ENCODE data around the gene SMAD5. TPM values are rescaled to one million over a fixed set of nuclear protein-coding genes. Genes with fewer than 3 reads are reported as not detected.

Gene SMAD5
- total and polyA plus RNA-seq, 2 experiments from 2014 or later, result 37.5 to 56.6 TPM

DNA sequence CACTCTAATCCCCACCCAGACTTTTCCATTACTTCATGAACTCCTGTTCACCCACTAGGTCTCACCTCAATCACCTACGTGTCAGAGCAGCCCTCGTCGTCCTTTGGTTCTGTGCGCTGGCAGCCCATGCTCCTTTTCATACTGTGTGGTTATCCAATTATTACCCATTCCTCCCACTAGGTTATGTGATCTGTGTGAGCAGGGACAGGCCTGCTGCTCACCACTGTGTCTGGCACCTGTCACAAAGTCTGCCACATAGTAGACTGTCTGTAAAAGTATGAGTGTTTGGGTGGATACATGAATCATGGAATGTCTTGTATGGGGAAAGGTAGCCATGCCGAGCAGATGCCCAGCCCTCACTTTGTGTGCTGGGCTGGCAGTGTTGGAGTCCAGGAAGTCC lies 12.1 kb upstream of the SMAD5 start (continued):
- no peak for TF ChIP-seq CREB1 (CRISPR knock-in tag; IDR thresholded peaks at IDR 0.05; ENCODE audit: low read depth)

DNA sequence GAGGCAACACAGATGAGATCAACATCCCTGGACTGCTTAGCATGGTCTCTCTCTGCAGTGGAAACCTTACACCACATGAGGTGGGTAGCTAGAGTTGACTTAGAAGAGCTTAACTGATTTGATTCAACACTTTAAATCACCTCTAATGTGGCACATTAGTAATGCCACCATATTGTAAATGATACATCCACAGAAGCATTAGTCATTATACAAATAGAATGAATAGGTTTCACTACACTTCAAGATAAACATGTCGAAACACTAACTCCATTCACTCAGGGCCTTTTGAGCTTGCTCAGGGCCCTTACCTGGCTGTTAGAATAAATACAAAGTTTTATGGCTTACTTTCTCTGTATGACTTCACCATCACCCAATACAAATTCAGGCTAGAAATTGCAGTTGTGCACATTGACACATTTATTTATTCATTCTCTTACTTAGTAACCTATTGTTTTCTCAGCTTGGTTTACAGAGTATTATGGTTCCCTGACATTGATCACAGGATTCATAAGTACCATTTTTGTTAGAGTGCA lies 9.3 kb upstream of the SMAD5 start:
- Mint-ChIP-seq H3K27me3 (ENCODE audit: insufficient read depth, low read depth, poor library complexity) (no peaks in the 10 kb centered on the region), H3K27ac (no peak overlapping the region), H3K4me1 (no peaks in the 10 kb centered on the region), H3K36me3 (ENCODE audit: low read depth) (no peaks in the 10 kb centered on the region), H3K4me3 (no peak overlapping the region), H3K9me3 (no peaks in the 10 kb centered on the region)
- ATAC-seq, result no peak
- H3K9me2 ChIP-seq (ENCODE audit: insufficient read depth), result no peaks in the 10 kb centered on the region
- TF ChIP-seq EZH2phosphoT487 (IDR thresholded peaks at IDR 0.05; ENCODE audit: unreplicated experiment) (no peak), NANOG (IDR thresholded peaks at IDR 0.05; ENCODE audit: borderline replicate concordance) (no peak)
- H3K4me3 ChIP-seq, result no peak overlapping the region
- DNase-seq (ENCODE audit: low spot score), result no peak
- H3K27me3 ChIP-seq (ENCODE audit: insufficient read depth), result no peaks in the 10 kb centered on the region
- no peaks in the 10 kb centered on the region for H3K79me2 ChIP-seq (replicated peaks; ENCODE audit: insufficient read depth)
- H3K27ac ChIP-seq (ENCODE audit: low read depth), result no peak overlapping the region
- H3K4me2 ChIP-seq, result no peak overlapping the region
- no peak overlapping the region for H2AFZ ChIP-seq
- H3K36me3 ChIP-seq (ENCODE audit: insufficient read depth), result no peaks in the 10 kb centered on the region
- H3F3A ChIP-seq (replicated peaks; ENCODE audit: low read depth), result no peaks in the 10 kb centered on the region
- no peaks in the 10 kb centered on the region for H3K4me1 ChIP-seq (ENCODE audit: insufficient read depth)
- H4K20me1 ChIP-seq (replicated peaks; ENCODE audit: insufficient read depth), result no peaks in the 10 kb centered on the region

DNA sequence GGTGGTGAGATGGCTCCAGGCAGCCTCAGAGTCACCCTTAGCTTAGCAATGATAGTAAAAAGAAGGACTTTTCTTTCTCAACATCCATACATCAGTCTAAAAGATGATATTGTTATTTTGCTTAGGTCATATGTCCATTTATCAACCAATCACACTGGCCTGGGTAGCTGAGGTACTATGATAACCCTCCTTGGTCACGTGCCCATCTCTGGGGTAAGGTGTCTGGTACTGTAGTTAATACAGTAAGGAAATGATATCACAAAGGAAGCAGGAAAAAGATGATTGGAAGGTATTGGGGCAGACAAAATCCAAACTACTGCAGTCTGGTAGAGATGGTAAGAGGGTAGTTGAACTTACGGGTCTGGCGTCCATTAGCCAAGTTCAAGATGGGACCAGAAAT lies 5.1 kb upstream of the SMAD5 start:
- Histone ChIP-seq H3K79me2 (replicated peaks; ENCODE audit: insufficient read depth) (no peaks in the 10 kb centered on the region), H3K27me3 (ENCODE audit: insufficient read depth) (0 out of 2 replicates have a peak, but pooled peaks cover 6% of the 10 kb centered on the region), H3K4me1 (ENCODE audit: insufficient read depth) (peaks cover 9% of the 10 kb centered on the region; the same call in 1 of the 2 replicates), H4K20me1 (replicated peaks; ENCODE audit: insufficient read depth) (no peaks in the 10 kb centered on the region), H3K36me3 (ENCODE audit: insufficient read depth) (no peaks in the 10 kb centered on the region), H3F3A (replicated peaks; ENCODE audit: low read depth) (no peaks in the 10 kb centered on the region), H2AFZ (no peak overlapping the region), H3K4me2 (no peak overlapping the region), H3K9me2 (ENCODE audit: insufficient read depth) (no peaks in the 10 kb centered on the region), H3K4me3 (no peak overlapping the region), H3K27ac (ENCODE audit: low read depth) (no peak overlapping the region)
- H3K27ac Mint-ChIP-seq, result no peak overlapping the region
- DNase-seq (ENCODE audit: low spot score) (no peak), ATAC-seq (no peak)
- TF ChIP-seq, protein P1, sequence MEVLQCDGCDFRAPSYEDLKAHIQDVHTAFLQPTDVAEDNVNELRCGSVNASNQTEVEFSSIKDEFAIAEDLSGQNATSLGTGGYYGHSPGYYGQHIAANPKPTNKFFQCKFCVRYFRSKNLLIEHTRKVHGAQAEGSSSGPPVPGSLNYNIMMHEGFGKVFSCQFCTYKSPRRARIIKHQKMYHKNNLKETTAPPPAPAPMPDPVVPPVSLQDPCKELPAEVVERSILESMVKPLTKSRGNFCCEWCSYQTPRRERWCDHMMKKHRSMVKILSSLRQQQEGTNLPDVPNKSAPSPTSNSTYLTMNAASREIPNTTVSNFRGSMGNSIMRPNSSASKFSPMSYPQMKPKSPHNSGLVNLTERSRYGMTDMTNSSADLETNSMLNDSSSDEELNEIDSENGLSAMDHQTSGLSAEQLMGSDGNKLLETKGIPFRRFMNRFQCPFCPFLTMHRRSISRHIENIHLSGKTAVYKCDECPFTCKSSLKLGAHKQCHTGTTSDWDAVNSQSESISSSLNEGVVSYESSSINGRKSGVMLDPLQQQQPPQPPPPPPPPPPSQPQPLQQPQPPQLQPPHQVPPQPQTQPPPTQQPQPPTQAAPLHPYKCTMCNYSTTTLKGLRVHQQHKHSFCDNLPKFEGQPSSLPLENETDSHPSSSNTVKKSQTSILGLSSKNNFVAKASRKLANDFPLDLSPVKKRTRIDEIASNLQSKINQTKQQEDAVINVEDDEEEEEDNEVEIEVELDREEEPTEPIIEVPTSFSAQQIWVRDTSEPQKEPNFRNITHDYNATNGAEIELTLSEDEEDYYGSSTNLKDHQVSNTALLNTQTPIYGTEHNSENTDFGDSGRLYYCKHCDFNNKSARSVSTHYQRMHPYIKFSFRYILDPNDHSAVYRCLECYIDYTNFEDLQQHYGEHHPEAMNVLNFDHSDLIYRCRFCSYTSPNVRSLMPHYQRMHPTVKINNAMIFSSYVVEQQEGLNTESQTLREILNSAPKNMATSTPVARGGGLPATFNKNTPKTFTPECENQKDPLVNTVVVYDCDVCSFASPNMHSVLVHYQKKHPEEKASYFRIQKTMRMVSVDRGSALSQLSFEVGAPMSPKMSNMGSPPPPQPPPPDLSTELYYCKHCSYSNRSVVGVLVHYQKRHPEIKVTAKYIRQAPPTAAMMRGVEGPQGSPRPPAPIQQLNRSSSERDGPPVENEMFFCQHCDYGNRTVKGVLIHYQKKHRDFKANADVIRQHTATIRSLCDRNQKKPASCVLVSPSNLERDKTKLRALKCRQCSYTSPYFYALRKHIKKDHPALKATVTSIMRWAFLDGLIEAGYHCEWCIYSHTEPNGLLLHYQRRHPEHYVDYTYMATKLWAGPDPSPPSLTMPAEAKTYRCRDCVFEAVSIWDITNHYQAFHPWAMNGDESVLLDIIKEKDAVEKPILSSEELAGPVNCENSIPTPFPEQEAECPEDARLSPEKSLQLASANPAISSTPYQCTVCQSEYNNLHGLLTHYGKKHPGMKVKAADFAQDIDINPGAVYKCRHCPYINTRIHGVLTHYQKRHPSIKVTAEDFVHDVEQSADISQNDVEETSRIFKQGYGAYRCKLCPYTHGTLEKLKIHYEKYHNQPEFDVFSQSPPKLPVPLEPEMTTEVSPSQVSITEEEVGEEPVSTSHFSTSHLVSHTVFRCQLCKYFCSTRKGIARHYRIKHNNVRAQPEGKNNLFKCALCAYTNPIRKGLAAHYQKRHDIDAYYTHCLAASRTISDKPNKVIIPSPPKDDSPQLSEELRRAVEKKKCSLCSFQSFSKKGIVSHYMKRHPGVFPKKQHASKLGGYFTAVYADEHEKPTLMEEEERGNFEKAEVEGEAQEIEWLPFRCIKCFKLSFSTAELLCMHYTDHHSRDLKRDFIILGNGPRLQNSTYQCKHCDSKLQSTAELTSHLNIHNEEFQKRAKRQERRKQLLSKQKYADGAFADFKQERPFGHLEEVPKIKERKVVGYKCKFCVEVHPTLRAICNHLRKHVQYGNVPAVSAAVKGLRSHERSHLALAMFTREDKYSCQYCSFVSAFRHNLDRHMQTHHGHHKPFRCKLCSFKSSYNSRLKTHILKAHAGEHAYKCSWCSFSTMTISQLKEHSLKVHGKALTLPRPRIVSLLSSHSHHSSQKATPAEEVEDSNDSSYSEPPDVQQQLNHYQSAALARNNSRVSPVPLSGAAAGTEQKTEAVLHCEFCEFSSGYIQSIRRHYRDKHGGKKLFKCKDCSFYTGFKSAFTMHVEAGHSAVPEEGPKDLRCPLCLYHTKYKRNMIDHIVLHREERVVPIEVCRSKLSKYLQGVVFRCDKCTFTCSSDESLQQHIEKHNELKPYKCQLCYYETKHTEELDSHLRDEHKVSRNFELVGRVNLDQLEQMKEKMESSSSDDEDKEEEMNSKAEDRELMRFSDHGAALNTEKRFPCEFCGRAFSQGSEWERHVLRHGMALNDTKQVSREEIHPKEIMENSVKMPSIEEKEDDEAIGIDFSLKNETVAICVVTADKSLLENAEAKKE (CRISPR knock-in tag; IDR thresholded peaks at IDR 0.05), result no peak
- no peak for TF ChIP-seq JUNB (IDR thresholded peaks at IDR 0.05; ENCODE audit: unreplicated experiment)
- no peak for TF ChIP-seq STAT1 (IDR thresholded peaks at IDR 0.05; ENCODE audit: unreplicated experiment)
- TF ChIP-seq EZH2phosphoT487 (IDR thresholded peaks at IDR 0.05; ENCODE audit: unreplicated experiment), result no peak
- TF ChIP-seq CREB1 (CRISPR knock-in tag; IDR thresholded peaks at IDR 0.05; ENCODE audit: low read depth), result no peak
- no peak for TF ChIP-seq NANOG (IDR thresholded peaks at IDR 0.05; ENCODE audit: borderline replicate concordance)
- no peaks in the 10 kb centered on the region for H3K9me3 Mint-ChIP-seq
- H3K4me1 Mint-ChIP-seq, result peaks cover 9% of the 10 kb centered on the region; the same call in 2 of the 3 replicates
- H3K27me3 Mint-ChIP-seq (ENCODE audit: insufficient read depth, low read depth, poor library complexity), result peaks cover 2% of the 10 kb centered on the region
- H3K36me3 Mint-ChIP-seq (ENCODE audit: low read depth), result no peaks in the 10 kb centered on the region
- no peak overlapping the region for H3K4me3 Mint-ChIP-seq
